Endodermal cell (in vitro differentiated cells): Measurements from ENCODE around the gene MLN. TPM values are rescaled to one million over a fixed set of nuclear protein-coding genes. Genes with fewer than 3 reads are reported as not detected.

Experiments used
- DNase-seq: peaks from one replicate; pipeline ENCODE4 v3.0.0-alpha.2; 2017
- H3K27ac ChIP-seq: 2 replicates; pipeline ENCODE4 v1.5.1; 2013; ENCODE audit warnings: mild to moderate bottlenecking, low read depth, low read length, moderate library complexity
- H3K27me3 ChIP-seq: 2 replicates; pipeline ENCODE4 v1.6.1; 2013; ENCODE audit warnings: mild to moderate bottlenecking, low read length, moderate library complexity; ENCODE audit not compliant: insufficient read depth, control insufficient read depth, poor library complexity, severe bottlenecking
- H3K36me3 ChIP-seq: 2 replicates; pipeline ENCODE4 v1.7.0; 2013; ENCODE audit warnings: mild to moderate bottlenecking, low read length, moderate library complexity; ENCODE audit not compliant: control insufficient read depth, insufficient read depth
- H3K4me1 ChIP-seq: one replicate; pipeline ENCODE4 v1.7.0; 2013; ENCODE audit warnings: low read length; ENCODE audit not compliant: control insufficient read depth, insufficient read depth
- H3K4me3 ChIP-seq: 2 replicates; pipeline ENCODE4 v1.5.1; 2013; ENCODE audit warnings: mild to moderate bottlenecking, low read length, moderate library complexity
- H3K9ac ChIP-seq: 2 replicates; pipeline ENCODE4 v1.6.1; 2013; ENCODE audit warnings: mild to moderate bottlenecking, low read length, moderate library complexity; ENCODE audit not compliant: poor library complexity, severe bottlenecking; ENCODE audit errors: extremely low read depth
- H3K9me3 ChIP-seq: 2 replicates; pipeline ENCODE4 v1.6.1; 2013; ENCODE audit warnings: mild to moderate bottlenecking, low read length, moderate library complexity; ENCODE audit not compliant: control insufficient read depth
- H3K27ac Mint-ChIP-seq: 2 replicates; pipeline ENCODE4 v1.8.0; 2020; ENCODE audit warnings: mixed read lengths
- H3K27me3 Mint-ChIP-seq: 2 replicates; pipeline ENCODE4 v1.8.0; 2021; ENCODE audit warnings: mild to moderate bottlenecking, mixed read lengths; ENCODE audit not compliant: insufficient read depth
- H3K36me3 Mint-ChIP-seq: 2 replicates; pipeline ENCODE4 v1.8.0; 2020; ENCODE audit warnings: low read depth, mixed read lengths
- H3K4me1 Mint-ChIP-seq: 2 replicates; pipeline ENCODE4 v1.8.0; 2020; ENCODE audit warnings: mixed read lengths
- H3K4me3 Mint-ChIP-seq: 2 replicates; pipeline ENCODE4 v1.8.0; 2020; ENCODE audit warnings: mild to moderate bottlenecking, moderate library complexity, mixed read lengths
- H3K9me3 Mint-ChIP-seq: 2 replicates; pipeline ENCODE4 v1.8.0; 2020; ENCODE audit warnings: mild to moderate bottlenecking, mixed read lengths
- WGBS, 2 experiments: methylation state at CpG; one replicate each; pipeline versions ENCODE4 v1.1.5 to v1.1.7; 2013; ENCODE audit warnings: missing lambda C conversion rate in 2 of 2, mixed read lengths in 1 of 2; ENCODE audit not compliant: insufficient coverage in 1 of 2, insufficient read length in 1 of 2; 5-methylcytosine and 5-hydroxymethylcytosine counted together
- total RNA-seq, 2 donors: library from RNA; stranded (reverse); fragmentation: NEBNext Ultra II Directional in 1 of 2; extraction: Animal tissue kit (Norgen Biotek cat#: 25700) in 1 of 2; gene quantifications; 2 replicates in 1 of 2; 3 replicates in 1 of 2; pipeline ENCODE4 v1.2.1, GENCODE V29; 2021
- TF ChIP-seq, protein P1 (sequence below): fragments of 200-600 bp; sonication (generic); conservative IDR thresholded peaks from 2 replicates; pipeline ENCODE4 v1.5.0; 2021; ENCODE audit warnings: antibody characterized with exemption, mild to moderate bottlenecking

MLN gene
- total RNA-seq, 2 donors from 2014 or later, result not detected

DNA sequence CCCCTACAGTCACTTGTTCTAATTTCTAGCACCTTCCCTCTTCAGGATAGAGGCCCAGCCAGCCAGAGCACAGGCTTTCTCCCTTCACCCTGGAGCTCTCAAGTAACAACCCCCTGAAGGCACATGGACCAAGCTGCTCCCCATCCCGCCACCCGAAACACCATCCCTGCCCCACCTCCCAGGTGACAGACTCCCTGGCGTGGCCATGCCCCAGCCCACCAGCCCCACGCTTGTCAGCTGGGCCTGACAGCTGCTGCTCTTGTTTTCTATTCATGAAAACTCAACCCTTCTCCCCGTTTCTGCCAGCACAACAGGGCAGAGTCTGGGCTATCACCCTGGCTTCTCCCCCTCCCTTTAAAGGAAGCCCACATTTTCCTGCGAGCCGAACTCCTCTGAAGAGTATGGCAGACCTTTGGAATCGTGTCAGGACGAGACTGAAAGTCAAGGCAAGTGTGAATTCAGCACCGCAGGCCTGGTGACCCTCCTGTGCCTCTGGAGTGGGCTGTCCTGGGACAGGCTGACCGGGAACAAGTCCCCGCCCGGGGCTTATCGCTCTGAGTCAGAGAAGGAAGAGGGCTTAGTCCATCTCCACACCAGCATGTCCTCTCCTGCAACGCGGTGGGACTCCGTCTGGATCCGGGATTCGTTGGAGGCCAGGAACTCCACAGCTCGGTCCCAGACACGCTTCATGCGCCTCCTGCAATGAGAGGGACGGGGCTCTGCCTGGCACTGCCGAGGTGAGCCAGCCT is 31.5 kb downstream of the MLN start:
- Mint-ChIP-seq H3K27ac (no peak overlapping the region), H3K4me1 (peaks cover 34% of the 10 kb centered on the region), H3K27me3 (peaks cover 3% of the 10 kb centered on the region), H3K36me3 (peaks cover 39% of the 10 kb centered on the region), H3K9me3 (no peaks in the 10 kb centered on the region), H3K4me3 (no peak overlapping the region)
- WGBS, 2 experiments, result 90 to 93% methylated on average over 16 to 24 of the region's 24 CpGs
- peaks cover 7% of the 10 kb centered on the region for H3K4me1 ChIP-seq
- no peaks in the 10 kb centered on the region for H3K9me3 ChIP-seq
- H3K27me3 ChIP-seq, result no peaks in the 10 kb centered on the region
- H3K4me3 ChIP-seq, result no peak overlapping the region
- no peak for DNase-seq
- peaks cover 46% of the 10 kb centered on the region for H3K36me3 ChIP-seq
- no peak overlapping the region for H3K9ac ChIP-seq
- peak overlapping the region; percentile 18 for H3K27ac ChIP-seq
- TF ChIP-seq, protein P1, sequence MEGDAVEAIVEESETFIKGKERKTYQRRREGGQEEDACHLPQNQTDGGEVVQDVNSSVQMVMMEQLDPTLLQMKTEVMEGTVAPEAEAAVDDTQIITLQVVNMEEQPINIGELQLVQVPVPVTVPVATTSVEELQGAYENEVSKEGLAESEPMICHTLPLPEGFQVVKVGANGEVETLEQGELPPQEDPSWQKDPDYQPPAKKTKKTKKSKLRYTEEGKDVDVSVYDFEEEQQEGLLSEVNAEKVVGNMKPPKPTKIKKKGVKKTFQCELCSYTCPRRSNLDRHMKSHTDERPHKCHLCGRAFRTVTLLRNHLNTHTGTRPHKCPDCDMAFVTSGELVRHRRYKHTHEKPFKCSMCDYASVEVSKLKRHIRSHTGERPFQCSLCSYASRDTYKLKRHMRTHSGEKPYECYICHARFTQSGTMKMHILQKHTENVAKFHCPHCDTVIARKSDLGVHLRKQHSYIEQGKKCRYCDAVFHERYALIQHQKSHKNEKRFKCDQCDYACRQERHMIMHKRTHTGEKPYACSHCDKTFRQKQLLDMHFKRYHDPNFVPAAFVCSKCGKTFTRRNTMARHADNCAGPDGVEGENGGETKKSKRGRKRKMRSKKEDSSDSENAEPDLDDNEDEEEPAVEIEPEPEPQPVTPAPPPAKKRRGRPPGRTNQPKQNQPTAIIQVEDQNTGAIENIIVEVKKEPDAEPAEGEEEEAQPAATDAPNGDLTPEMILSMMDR, result no peak

DNA sequence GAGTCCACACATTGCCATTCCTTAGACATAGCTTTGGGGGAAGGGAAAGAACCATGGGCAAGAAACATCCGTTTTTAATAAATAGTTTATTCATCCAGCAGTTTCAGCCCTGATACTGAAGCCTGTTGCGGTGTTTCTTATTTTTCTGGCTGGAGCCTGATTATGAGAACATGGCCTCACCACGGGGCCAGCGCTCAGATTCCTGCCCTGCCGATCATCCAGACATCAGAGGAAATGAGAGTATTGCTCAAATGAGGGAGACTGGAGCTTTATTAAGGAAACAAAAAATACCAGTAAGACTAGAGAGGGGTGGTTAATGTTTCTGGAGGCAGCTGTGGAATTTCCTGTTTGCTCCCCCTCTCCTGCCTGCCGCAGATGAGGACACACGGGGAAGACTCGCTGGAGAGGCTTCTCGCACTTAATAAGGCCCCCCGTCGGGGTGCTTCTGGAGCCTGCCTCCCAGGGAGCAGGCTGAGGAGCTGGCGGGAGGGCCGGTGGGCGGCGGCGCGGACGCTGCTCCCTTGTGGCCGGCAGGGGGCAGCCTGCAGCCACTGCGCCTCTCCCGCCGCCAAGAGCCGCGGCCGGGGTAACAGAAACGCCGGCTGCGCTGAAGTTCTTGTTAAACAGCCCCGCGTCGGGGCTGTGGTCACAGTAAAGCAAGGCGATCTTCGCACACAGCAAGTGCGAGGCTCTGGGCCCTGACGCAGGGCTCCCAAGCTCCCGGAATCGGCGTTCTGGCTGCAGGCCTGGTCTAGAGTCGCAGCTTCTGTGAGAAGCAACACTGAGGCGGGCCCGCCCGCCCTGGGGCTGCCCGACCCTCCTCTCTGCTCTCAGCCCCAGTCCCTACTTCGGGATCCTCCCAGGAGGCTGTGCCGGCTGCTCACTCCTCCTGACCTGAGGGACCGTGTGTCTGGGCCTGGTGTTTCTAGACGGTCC is 32.4 kb downstream of the MLN start:
- H3K27ac ChIP-seq, result peak overlapping the region; percentile 18
- Mint-ChIP-seq H3K27ac (peak overlapping the region; percentile 84), H3K4me3 (no peak overlapping the region), H3K36me3 (peaks cover 32% of the 10 kb centered on the region), H3K27me3 (peaks cover 3% of the 10 kb centered on the region), H3K9me3 (peaks cover 4% of the 10 kb centered on the region), H3K4me1 (peaks cover 32% of the 10 kb centered on the region)
- 18 to 19% methylated on average over 28 to 47 of the region's 47 CpGs for WGBS, 2 experiments
- no peak overlapping the region for H3K9ac ChIP-seq
- TF ChIP-seq, protein P1, result peak; percentile 99
- H3K4me3 ChIP-seq, result no peak overlapping the region
- peaks cover 38% of the 10 kb centered on the region for H3K36me3 ChIP-seq
- H3K27me3 ChIP-seq, result no peaks in the 10 kb centered on the region
- H3K4me1 ChIP-seq, result peaks cover 7% of the 10 kb centered on the region
- DNase-seq, result peak; percentile 95
- H3K9me3 ChIP-seq, result no peaks in the 10 kb centered on the region

DNA sequence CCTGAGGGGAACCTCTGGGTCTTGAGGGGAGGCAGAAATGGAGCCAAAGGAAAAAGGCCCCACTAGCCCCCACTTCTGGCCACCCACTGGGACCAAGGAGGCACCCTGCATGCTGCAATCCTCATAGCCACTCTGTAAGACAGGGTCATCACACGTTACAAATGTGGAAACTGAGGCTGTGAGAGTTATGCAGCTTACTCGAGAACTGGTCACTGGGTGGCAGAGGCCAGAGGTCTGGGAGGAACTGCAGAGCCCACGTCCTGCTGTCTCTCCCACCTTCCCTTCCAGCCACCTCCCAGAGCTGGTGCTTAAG is 33.0 kb downstream of the MLN start:
- Histone ChIP-seq H3K9me3 (no peaks in the 10 kb centered on the region), H3K4me3 (no peak overlapping the region), H3K27ac (no peak overlapping the region), H3K36me3 (peaks cover 31% of the 10 kb centered on the region), H3K9ac (no peak overlapping the region), H3K27me3 (no peaks in the 10 kb centered on the region), H3K4me1 (peaks cover 7% of the 10 kb centered on the region)
- no peak overlapping the region for H3K4me3 Mint-ChIP-seq
- H3K27me3 Mint-ChIP-seq, result peaks cover 8% of the 10 kb centered on the region
- WGBS, 2 experiments, result 77 to 79% methylated on average over 2 to 3 of the region's 3 CpGs
- peaks cover 32% of the 10 kb centered on the region for H3K4me1 Mint-ChIP-seq
- H3K36me3 Mint-ChIP-seq, result peaks cover 25% of the 10 kb centered on the region
- no peak for DNase-seq
- peaks cover 6% of the 10 kb centered on the region for H3K9me3 Mint-ChIP-seq
- TF ChIP-seq, protein P1, result no peak
- H3K27ac Mint-ChIP-seq, result peak overlapping the region; percentile 84
